HG02763 (cell line): ENCODE data around the gene UTP11.
"Not testable (repeated sequence)": the region's sequence is repeated elsewhere in the genome, so short reads cannot be mapped to it uniquely, and the experiment has no call there.

Source experiments
- ATAC-seq: cut with Tn5 transposase; IDR thresholded peaks from one replicate; pipeline ENCODE4 v1.9.1; 2021; ENCODE audit warnings: mild to moderate bottlenecking, moderate library complexity; ENCODE audit not compliant: unreplicated experiment

Gene UTP11

DNA sequence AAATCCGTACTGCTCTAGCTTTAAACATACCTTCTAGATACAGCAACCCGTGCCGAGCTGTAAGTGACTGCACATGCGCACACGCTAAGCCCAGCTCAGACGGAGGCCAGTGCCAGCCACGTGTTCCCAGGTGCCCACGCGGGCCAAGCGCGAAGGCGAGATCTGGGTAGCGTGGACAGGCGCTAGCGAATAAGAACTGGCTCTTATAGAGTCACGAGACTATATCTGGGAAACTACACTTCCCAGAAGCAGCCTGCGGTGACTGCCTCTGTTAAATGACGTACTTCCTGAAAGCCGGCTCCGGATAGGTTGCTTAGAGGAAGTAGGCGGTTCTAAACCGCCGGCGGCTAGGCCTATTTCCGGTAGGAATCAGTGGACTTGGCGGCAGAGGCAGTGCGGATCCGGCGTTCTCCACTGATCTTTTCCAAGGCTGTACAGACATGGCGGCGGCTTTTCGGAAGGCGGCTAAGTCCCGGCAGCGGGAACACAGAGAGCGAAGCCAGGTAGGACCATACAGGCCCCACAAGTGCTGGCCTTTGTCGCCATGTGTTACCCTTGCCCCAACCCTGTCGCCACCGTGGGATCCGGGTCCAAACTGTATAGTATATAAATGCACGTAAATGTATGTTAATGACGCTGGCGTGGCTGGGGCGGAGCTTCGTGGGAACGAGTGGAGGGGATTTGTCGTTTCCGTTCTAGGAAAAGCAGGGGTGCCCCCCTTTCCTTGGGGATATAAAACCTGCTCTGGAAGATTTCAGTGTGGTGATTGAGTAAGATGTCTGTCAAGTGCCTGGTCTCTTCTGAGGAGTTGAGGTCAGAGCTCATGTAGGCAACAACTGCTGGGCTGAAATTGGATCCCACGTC is at the start of gene UTP11:
Gene UTP11, plus strand, starts transcription at position 372 of the 864 bp plus-strand sequence. Its CDS starts 69 bp downstream, at position 441.
- ATAC-seq, result peak; percentile 95

DNA sequence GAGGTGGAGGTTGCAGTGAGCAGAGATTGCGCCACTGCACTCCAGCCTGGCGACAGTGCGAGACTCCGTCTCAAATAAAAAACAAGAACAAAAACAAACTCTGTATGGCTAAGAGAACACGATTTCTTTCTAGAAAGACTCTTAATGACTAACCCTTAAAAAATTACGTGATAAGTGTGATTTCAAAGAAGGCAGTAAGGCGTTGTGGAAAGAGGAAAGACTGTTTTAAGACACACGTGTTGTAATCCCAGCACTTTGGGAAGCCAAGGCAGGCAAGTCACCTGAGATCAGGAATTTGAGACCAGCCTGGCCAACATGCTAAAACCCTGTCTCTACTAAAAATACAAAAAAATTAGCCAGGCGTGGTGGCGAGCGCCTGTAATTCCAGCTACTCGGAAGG is 48.4 kb upstream of the UTP11 start:
- ATAC-seq, result not testable (repeated sequence)

GRCh38 chr1:37965301-37965700 is 47.2 kb upstream of the UTP11 start:
- ATAC-seq, result no peak

- not testable (repeated sequence) for ATAC-seq
Measured at GRCh38 chr1:37973684-37974083, 38.9 kb upstream of the UTP11 start.

DNA sequence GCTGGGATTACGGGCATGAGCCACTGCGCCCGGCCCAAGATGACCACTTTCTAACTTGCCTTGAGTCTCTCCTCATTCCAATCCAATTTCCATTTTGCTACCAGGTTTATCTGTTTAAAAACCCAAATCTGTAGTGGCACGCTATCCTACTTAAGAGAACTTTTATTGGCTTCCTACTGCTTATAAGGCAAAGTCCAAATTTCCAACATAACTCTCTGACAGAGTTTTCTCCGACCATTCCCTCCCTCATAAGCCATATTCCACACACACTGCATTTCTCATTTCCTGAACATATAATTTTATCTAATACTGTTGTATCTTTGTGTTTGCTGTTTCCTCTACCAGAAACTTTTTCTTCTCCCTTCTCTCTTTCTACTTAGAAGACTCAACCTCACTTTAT is 38.0 kb upstream of the UTP11 start:
- no peak for ATAC-seq

DNA sequence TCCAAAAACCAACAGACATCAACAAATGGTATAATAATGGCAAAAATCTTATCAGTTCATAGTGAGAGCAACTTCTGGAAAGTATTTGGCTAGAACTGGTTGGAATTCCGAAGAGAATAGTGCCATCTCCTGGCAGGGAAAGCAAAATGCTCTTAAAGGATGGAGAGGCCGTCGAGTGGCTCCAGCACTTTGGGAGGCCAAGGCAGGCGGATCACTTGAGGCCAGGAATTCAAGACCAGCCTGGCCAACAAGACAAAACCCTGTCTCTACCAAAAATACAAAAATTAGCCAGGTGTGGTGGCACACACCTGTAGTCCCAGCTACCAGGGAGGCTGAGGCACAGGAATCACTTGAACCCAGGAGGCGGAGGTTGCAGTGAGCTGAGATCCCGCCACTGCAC is 37.5 kb upstream of the UTP11 start:
- ATAC-seq, result not testable (repeated sequence)

GRCh38 chr1:37978541-37978940 is 34.0 kb upstream of the UTP11 start:
- ATAC-seq, result no peak

DNA sequence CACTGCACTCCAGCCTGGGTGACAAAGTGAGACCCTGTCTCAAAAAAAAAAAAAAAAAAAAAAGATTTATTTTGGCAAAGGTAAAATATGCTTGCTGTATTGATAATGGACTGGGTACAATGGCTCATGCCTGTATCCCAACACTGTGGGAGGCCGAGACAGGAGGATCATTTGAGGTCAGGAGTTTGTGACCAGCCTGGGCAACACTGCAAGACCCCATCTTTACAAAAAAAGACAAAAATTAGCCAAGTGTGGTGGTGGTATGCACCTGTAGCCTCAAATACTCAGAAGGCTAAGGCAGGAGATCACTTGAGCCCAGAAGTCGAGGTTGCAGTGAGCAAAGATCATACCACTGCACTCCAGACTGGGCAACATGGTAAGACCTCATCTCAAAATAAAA is 29.0 kb upstream of the UTP11 start:
- ATAC-seq, result no peak

GRCh38 chr1:37987679-37988078 is 24.9 kb upstream of the UTP11 start:
- ATAC-seq, result no peak

DNA sequence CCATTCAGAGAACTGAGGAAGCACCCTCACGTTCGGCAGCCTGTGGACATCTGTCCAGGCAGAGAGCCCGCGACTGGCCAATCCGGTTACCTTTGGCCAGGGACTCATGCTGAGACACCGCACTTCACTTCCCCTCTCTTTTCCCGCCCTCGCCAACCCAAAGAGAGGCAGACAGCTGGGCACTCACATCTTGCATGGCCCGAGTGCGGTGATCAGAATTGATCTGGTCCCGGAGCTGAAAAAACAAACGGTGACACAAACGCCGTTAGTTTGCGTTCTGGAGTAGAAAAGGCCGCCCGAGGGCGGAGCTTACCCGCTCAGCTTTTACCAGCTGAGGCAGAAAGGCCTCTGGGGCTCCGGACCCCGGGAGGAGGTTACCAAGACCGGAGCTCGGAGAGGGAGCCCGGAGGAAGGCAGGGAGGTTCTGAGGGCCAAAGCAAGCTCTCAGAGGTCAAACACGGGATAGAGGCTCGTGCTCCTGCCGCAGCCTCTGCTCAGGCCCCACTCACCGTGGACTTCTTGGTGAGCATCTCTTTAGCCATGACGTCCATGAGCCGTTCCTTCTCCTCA is 23.1 kb upstream of the UTP11 start:
- peak; percentile 10 for ATAC-seq

GRCh38 chr1:37994886-37995566 is 17.5 kb upstream of the UTP11 start:
- ATAC-seq, result no peak

GRCh38 chr1:37995751-37996345 is 16.7 kb upstream of the UTP11 start:
- ATAC-seq, result no peak

DNA sequence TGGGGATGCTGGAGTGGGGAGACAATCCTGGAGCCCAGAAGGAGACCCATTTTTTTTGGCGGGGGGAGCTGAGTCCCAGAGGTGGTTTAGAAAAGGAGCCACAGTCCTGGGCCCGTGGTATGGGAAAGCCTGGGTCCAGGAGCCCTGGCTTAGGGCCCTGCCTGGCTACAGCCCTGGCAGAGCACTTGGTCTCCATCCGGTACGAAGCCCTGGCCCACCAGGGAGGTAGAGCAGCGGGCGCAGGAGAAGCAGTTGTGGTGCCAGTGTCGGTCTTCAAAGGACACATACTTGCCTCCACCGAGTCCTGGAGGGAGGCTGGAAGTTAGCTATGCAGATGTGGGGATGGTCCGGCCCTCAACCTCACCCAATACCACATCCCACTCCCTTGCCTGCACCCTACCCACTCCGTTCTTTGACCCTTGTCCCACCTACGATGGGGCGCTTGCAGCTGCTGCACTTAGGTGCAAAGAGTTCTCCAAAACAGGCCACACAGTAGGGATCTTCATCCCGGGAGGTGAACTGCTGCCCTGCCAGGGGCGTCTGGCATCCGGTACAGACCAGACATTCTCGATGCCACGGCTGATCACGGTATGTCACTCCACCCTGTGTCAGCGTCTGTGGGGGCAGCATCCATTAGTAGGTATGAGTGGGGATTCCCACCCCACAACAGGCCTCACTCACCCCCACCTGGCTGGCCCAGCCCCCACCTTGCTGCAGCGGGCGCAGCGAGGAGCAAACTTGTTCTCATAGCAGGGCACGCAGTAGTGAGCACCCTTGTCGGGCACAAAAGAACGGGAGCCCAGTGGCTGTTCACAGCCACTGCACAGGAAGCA is 15.1 kb upstream of the UTP11 start:
- no peak for ATAC-seq

DNA sequence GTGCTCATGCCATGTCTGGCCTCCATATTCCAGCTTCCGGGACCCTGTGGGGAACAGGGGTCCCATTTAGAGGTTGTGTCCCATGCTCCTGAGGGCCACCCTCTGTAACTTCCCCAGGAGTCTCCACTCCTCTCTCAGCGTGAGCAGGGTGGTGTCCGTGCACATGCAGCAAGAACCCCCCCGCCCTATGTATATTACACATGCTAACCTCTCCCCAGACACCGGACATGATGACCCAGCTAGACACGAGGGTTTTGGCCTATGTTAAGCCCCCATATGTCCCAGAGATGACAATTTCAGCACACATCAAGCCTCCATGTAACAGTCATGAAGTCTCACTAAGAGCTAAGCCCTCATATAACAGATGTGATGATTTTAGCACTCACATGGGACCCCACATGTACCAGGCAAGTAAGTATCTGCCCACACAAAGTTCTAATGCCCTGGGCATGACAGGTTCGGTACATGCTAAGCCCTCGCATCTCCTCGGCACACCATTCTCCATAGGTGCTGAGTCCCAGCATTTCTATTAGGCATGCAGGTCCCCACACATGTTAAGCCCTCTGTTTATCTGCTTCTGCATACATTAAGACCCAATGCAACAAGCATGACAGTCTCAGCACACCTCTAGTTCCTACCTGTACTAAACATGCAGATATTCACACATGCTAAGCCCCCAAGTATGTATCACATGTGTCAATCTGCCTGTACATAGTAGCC is 14.3 kb upstream of the UTP11 start:
- no peak for ATAC-seq

DNA sequence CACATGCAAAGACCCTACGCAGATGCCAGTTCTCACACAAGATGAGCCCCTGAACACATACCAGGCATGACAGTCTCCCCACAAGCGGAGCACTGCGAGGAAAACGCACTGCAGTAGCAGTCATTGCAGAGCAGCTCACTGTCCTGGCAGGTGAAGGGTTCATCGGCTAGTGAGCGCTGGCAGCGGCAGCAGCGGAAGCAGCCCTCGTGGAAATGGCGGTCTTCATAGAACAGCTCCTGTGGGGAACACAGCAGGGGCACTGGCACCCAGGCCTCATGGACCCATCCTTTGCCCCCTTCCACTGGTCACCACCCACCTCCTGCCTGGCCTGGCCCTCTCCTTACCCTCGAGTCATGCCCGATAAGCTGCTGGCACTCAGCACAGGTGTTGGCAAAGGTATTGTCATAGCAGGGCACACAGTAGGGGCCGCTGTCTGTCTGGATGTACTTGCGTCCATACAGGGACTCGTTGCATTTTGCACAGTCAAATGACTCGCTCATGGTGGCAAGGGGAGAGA is 13.6 kb upstream of the UTP11 start:
- ATAC-seq, result no peak

DNA sequence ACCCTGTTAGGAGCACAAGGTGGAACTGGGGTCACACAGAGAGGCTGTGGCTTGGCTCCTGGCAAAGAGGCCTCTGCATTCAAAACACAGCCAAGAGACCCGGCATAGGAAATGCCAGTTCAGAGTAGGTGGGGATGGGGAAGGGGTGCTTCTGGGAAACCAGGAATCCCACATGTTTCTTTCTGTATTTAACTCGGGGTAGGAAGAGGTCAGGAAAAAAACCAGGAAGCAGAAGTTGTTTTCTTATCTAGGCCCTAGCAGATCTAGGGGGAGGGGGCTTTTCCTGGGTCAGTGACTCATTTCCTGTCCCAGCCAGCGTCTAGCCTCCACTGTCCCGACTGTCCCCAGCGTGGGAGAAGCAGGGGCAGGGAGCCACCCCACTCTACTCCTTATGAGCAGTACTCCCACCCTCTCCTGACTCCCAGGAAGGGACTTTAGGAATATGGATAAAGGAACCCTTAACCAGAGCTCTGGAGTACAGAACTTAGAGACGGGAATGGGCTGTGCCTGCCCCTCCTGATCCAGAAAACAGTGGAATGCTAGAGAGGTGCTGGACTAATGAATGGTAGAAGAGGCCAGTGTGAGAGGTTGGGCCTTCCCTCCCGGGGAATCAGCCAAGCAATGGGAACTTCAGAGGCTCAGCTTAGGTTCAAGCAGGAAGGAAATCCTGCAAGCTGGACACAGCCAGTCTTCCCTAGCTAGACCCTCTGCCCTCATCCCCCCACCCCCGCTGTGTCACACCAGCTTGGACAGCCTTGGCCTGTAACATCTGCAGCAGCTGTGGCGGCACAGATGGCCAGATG is 12.9 kb upstream of the UTP11 start:
- no peak for ATAC-seq

DNA sequence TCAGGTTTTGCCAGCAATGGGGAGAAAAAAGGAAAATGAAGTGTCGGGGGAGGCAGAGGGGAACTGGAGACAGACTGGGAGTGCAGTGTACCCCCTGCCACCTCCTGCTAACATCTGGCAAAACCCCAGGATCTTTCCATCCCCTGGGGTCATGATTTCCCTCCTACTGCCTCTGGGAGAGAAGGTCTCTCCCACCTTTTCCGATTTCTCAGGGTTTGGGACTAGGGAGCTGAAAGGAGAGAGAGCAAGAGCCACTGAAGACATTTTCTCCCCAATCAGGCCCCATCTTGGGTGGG is 12.4 kb upstream of the UTP11 start:
- no peak for ATAC-seq

GRCh38 chr1:38000529-38001455 is 11.7 kb upstream of the UTP11 start:
- ATAC-seq, result no peak
